Neuronal stem cell (in vitro differentiated cells): ENCODE measurements around the gene TRAPPC2.

Experiments used
- DNase-seq: peaks from one replicate; pipeline ENCODE4 v3.0.0-alpha.2; 2013; ENCODE audit warnings: low spot score
- H2AFZ ChIP-seq: one replicate; pipeline ENCODE4 v1.6.1; 2013; ENCODE audit warnings: mild to moderate bottlenecking, low read length, inconsistent platforms
- H2AK5ac ChIP-seq: 2 replicates; pipeline ENCODE4 v1.6.1; 2013; ENCODE audit warnings: low read depth, mild to moderate bottlenecking, inconsistent platforms, low read length, moderate library complexity, mixed read lengths
- H2BK120ac ChIP-seq: 2 replicates; pipeline ENCODE4 v1.6.1; 2013; ENCODE audit warnings: low read depth, mild to moderate bottlenecking, inconsistent platforms, low read length, moderate library complexity, mixed read lengths
- H2BK12ac ChIP-seq: one replicate; pipeline ENCODE4 v1.6.1; 2013; ENCODE audit warnings: low read length, inconsistent platforms
- H2BK15ac ChIP-seq: 2 replicates; pipeline ENCODE4 v1.6.1; 2013; ENCODE audit warnings: mild to moderate bottlenecking, low read length, inconsistent platforms, mixed read lengths
- H2BK5ac ChIP-seq: one replicate; pipeline ENCODE4 v1.6.1; 2013; ENCODE audit warnings: inconsistent platforms, mild to moderate bottlenecking, low read length, moderate library complexity
- H3K14ac ChIP-seq: one replicate; pipeline ENCODE4 v1.6.1; 2013; ENCODE audit warnings: low read length, inconsistent platforms
- H3K18ac ChIP-seq: 2 replicates; pipeline ENCODE4 v1.6.1; 2013; ENCODE audit warnings: low read length, inconsistent platforms
- H3K23ac ChIP-seq: 2 replicates; pipeline ENCODE4 v1.6.1; 2013; ENCODE audit warnings: low read depth, mild to moderate bottlenecking, mixed read lengths, low read length, inconsistent platforms; ENCODE audit not compliant: poor library complexity
- H3K27ac ChIP-seq: replicated peaks from 3 replicates; pipeline ENCODE4 v1.5.1; 2013; ENCODE audit warnings: low read length, inconsistent platforms
- H3K27me3 ChIP-seq, 3 experiments: 2 replicates each; pipeline ENCODE4 v1.6.1; 2013; ENCODE audit warnings: low read length in 3 of 3, mild to moderate bottlenecking in 2 of 3, inconsistent platforms in 1 of 3, low read depth in 1 of 3, mixed read lengths in 1 of 3, moderate library complexity in 1 of 3; ENCODE audit not compliant: control insufficient read depth in 3 of 3, insufficient read depth in 3 of 3
- H3K36me3 ChIP-seq, 2 donors: replicated peaks in 1 of 2; 2 replicates each; pipeline ENCODE4 v1.6.1; 2013; ENCODE audit warnings: low read length in 2 of 2; ENCODE audit not compliant: control insufficient read depth in 2 of 2, insufficient read depth in 2 of 2
- H3K4ac ChIP-seq: 2 replicates; pipeline ENCODE4 v1.6.1; 2013; ENCODE audit warnings: inconsistent platforms, mild to moderate bottlenecking, low read length, moderate library complexity
- H3K4me1 ChIP-seq, 2 donors: 1 replicate in 1 of 2; 2 replicates in 1 of 2; pipeline ENCODE4 v1.6.1; 2013; ENCODE audit warnings: low read length in 2 of 2, low read depth in 1 of 2; ENCODE audit not compliant: control insufficient read depth in 2 of 2, insufficient read depth in 1 of 2
- H3K4me2 ChIP-seq: one replicate; pipeline ENCODE4 v1.6.1; 2013; ENCODE audit warnings: mild to moderate bottlenecking, low read length, inconsistent platforms; ENCODE audit not compliant: insufficient read depth, poor library complexity, severe bottlenecking
- H3K4me3 ChIP-seq, 2 donors: 2 replicates each; pipeline ENCODE4 v1.5.1; 2013; ENCODE audit warnings: low read length in 2 of 2, mild to moderate bottlenecking in 2 of 2, inconsistent platforms in 1 of 2, moderate library complexity in 1 of 2
- H3K79me1 ChIP-seq: one replicate; pipeline ENCODE4 v1.6.1; 2013; ENCODE audit warnings: low read depth, mild to moderate bottlenecking, inconsistent platforms, low read length, moderate library complexity
- H3K9ac ChIP-seq: one replicate; pipeline ENCODE4 v1.6.1; 2013; ENCODE audit warnings: mild to moderate bottlenecking, low read depth, low read length, inconsistent platforms; ENCODE audit not compliant: poor library complexity
- H3K9me3 ChIP-seq, 2 donors: replicated peaks in 1 of 2; 2 replicates each; pipeline versions ENCODE3 to v1.6.1; 2013; ENCODE audit warnings: low read length in 2 of 2, mild to moderate bottlenecking in 2 of 2, inconsistent platforms in 1 of 2, low read depth in 1 of 2, mixed read lengths in 1 of 2, moderate library complexity in 1 of 2; ENCODE audit not compliant: control insufficient read depth in 2 of 2, insufficient read depth in 1 of 2
- H4K8ac ChIP-seq: one replicate; pipeline ENCODE4 v1.6.1; 2013; ENCODE audit warnings: low read depth, mild to moderate bottlenecking, inconsistent platforms, low read length, moderate library complexity
- H4K91ac ChIP-seq: one replicate; pipeline ENCODE4 v1.6.1; 2013; ENCODE audit warnings: low read length, low read depth, mild to moderate bottlenecking, inconsistent platforms; ENCODE audit not compliant: poor library complexity
- WGBS, 2 donors: extraction: QIAGEN DNeasy Blood & Tissue Kit; methylation state at CpG; one replicate each; pipeline ENCODE4 v1.1.7; 2013; ENCODE audit warnings: missing lambda C conversion rate in 2 of 2, mixed read lengths in 1 of 2; ENCODE audit not compliant: insufficient read length in 2 of 2, insufficient replicate concordance in 1 of 2; ENCODE audit errors: extremely low coverage in 2 of 2; 5-methylcytosine and 5-hydroxymethylcytosine counted together

Gene TRAPPC2

DNA sequence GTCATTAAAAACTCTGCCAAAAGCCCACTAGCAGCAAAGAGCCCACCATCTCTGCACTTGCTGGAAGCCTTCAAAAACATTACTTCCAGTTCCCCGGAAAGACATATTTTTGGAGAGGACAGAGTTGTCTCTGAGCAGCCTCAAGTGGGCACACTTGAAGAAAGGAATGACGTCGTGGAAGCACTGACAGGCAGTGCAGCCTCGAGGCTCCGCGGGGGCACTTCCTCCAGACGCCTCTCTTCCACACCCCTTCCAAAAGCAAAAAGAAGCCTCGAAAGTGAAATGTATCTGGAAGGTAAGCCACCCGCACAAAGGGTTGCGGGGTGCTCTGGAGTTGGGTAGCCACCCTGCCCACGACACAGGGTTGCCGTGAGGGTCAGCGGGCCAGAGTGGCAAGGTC is 26.0 kb upstream of the TRAPPC2 start:
- Histone ChIP-seq H2AFZ (no peak overlapping the region), H3K4me2 (no peak overlapping the region), H3K9ac (no peak overlapping the region), H2BK5ac (no peak overlapping the region), H4K8ac (no peak overlapping the region), H2BK12ac (no peak overlapping the region), H3K36me3 (peaks cover 3 to 88% of the 10 kb centered on the region in 2 donors), H3K18ac (no peak overlapping the region), H3K79me1 (no peaks in the 10 kb centered on the region), H3K9me3 (no peaks in the 10 kb centered on the region), H2BK15ac (no peak overlapping the region), H4K91ac (no peak overlapping the region), H3K23ac (no peak overlapping the region), H3K27ac (no peak overlapping the region), H3K4me1 (peaks cover 2 to 6% of the 10 kb centered on the region in 2 donors), H2AK5ac (no peak overlapping the region), H2BK120ac (no peak overlapping the region), H3K27me3 (peaks cover 0 to 3% (median 0%) of the 10 kb centered on the region in 3 experiments), H3K14ac (no peak overlapping the region), H3K4ac (no peak overlapping the region), H3K4me3 (no peak overlapping the region)
- no CpG with 5 or more reads among the region's 13 CpGs for WGBS, 2 donors
- DNase-seq = no peak

DNA sequence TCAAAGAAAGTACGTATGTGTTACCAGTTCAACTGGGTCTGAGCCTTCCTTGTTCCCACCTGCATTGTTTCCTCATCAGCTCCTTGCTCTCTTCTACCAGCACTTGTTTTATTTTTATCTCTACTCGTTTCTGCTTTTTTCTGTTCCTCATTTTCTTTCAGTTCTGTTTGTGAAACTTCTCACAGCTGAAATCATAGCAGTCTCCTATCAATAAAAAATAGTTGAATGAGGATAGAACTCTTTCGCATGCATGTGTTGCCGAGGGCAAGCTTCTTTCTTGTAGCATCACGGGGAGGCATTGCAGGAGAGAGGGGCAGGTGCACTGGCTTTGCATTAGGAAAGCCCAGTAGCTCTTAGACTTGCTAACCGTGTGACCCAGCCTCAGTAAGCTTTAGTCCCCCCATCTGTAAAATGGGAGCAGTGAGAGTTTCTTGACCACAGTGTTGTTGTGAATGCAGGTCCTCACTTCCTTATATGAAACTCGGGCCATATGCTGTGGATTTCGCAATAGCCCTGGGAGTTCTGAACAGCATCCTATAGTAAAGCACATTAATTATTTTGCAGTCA is 24.8 kb upstream of the TRAPPC2 start:
- Histone ChIP-seq H4K8ac (no peak overlapping the region), H2BK5ac (no peak overlapping the region), H3K4me3 (no peak overlapping the region), H3K9me3 (no peaks in the 10 kb centered on the region), H2AK5ac (no peak overlapping the region), H3K4me1 (peaks cover 1 to 5% of the 10 kb centered on the region in 2 donors), H3K9ac (no peak overlapping the region), H3K4ac (no peak overlapping the region), H2BK120ac (no peak overlapping the region), H3K23ac (no peak overlapping the region), H3K18ac (no peak overlapping the region), H4K91ac (no peak overlapping the region), H2AFZ (no peak overlapping the region), H3K27ac (no peak overlapping the region), H3K14ac (no peak overlapping the region), H3K79me1 (no peaks in the 10 kb centered on the region), H3K4me2 (no peak overlapping the region), H2BK12ac (no peak overlapping the region), H3K27me3 (no peaks in the 10 kb centered on the region), H3K36me3 (peaks cover 3 to 87% of the 10 kb centered on the region in 2 donors), H2BK15ac (no peak overlapping the region)
- no CpG with 5 or more reads among the region's 8 CpGs for WGBS, 2 donors
- DNase-seq = no peak

DNA sequence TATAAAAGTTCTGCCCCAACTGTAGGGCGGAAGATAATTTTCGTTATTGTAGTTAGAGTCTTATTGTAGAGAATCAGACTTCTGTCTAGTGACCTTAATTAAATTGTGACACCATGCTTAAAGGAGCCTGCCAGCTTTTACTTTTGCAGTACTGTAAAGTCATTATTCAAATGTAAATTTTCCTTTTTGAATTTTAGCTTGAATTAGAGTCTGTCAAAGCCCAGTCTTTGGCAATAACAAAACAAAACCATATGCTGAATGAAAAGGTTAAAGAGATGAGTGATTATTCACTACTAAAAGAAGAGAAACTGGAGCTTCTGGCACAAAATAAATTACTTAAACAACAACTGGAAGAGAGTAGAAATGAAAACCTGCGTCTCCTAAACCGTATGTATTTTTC is 22.0 kb upstream of the TRAPPC2 start:
- H2AFZ ChIP-seq = no peak overlapping the region
- no peak overlapping the region for H3K18ac ChIP-seq
- H3K4ac ChIP-seq = no peak overlapping the region
- no peak overlapping the region for H4K8ac ChIP-seq
- H3K27ac ChIP-seq = no peak overlapping the region
- no peak overlapping the region for H2BK12ac ChIP-seq
- peaks cover 3 to 85% of the 10 kb centered on the region in 2 donors for H3K36me3 ChIP-seq
- H3K4me2 ChIP-seq = no peak overlapping the region
- H3K9me3 ChIP-seq = no peaks in the 10 kb centered on the region
- no peak overlapping the region for H2BK15ac ChIP-seq
- WGBS, 2 donors = no CpG with 5 or more reads among the region's 4 CpGs
- DNase-seq = no peak
- H2AK5ac ChIP-seq = no peak overlapping the region
- no peaks in the 10 kb centered on the region for H3K27me3 ChIP-seq
- H3K4me3 ChIP-seq = no peak overlapping the region
- no peak overlapping the region for H4K91ac ChIP-seq
- H3K79me1 ChIP-seq = no peaks in the 10 kb centered on the region
- H2BK5ac ChIP-seq = no peak overlapping the region
- no peak overlapping the region for H2BK120ac ChIP-seq
- no peak overlapping the region for H3K9ac ChIP-seq
- no peak overlapping the region for H3K14ac ChIP-seq
- no peaks in the 10 kb centered on the region for H3K4me1 ChIP-seq
- no peak overlapping the region for H3K23ac ChIP-seq

DNA sequence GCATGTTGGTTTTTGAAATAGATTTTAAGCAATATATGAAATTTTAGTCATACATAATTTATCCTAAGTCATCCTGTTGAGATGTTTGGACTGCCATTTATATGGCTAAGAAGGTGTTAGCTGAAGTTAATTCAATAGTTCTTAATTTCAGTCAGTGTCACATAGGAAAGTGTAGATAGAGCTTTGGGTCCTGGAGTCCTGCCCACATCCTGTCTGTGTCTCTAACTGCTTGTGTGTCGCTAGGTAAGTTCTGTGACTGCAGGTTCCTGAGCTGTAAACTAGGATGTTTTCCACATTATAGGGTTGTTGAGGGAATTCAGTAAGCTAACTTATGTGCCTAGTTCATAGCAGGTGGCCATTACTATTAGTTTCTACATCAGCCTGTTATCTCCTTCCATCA is 20.8 kb upstream of the TRAPPC2 start:
- DNase-seq = no peak
- H3K36me3 ChIP-seq = peaks cover 3 to 85% of the 10 kb centered on the region in 2 donors
- H3K4me3 ChIP-seq = no peak overlapping the region
- H3K4me1 ChIP-seq = no peaks in the 10 kb centered on the region
- H3K27ac ChIP-seq = no peak overlapping the region
- H2BK120ac ChIP-seq = no peak overlapping the region
- no peaks in the 10 kb centered on the region for H3K27me3 ChIP-seq
- no peak overlapping the region for H3K23ac ChIP-seq
- no peak overlapping the region for H2BK12ac ChIP-seq
- H3K14ac ChIP-seq = no peak overlapping the region
- no peak overlapping the region for H3K18ac ChIP-seq
- H4K91ac ChIP-seq = no peak overlapping the region
- H3K4me2 ChIP-seq = no peak overlapping the region
- no peak overlapping the region for H2AK5ac ChIP-seq
- no peak overlapping the region for H3K9ac ChIP-seq
- no peaks in the 10 kb centered on the region for H3K79me1 ChIP-seq
- no peak overlapping the region for H3K4ac ChIP-seq
- H2BK5ac ChIP-seq = no peak overlapping the region
- no peak overlapping the region for H4K8ac ChIP-seq
- no peak overlapping the region for H2BK15ac ChIP-seq
- WGBS, 2 donors = no CpG with 5 or more reads among the region's 1 CpG
- no peak overlapping the region for H2AFZ ChIP-seq
- no peaks in the 10 kb centered on the region for H3K9me3 ChIP-seq
